HG03103 (cell line): ENCODE results near the gene SIX3.

Source experiments
- ATAC-seq: cut with Tn5 transposase; IDR thresholded peaks from one replicate; pipeline ENCODE4 v1.9.1; 2021; ENCODE audit warnings: low read depth; ENCODE audit not compliant: unreplicated experiment

The SIX3 gene

GRCh38 chr2:44980751-44981713 lies 39.5 kb downstream of the SIX3 start:
- ATAC-seq, result no peak

- no peak for ATAC-seq
Observed at GRCh38 chr2:44981714-44982108, 40.2 kb downstream of the SIX3 start.

GRCh38 chr2:44983836-44984604 lies 42.5 kb downstream of the SIX3 start:
- ATAC-seq, result no peak

- ATAC-seq, result no peak
Observed at GRCh38 chr2:44989176-44989575, 47.7 kb downstream of the SIX3 start.

- no peak for ATAC-seq
Observed at GRCh38 chr2:44994377-44994776, 52.9 kb downstream of the SIX3 start.
